T1000 (cell line): Measurements from ENCODE around the gene RIGI.
"Not testable (repeated sequence)": the region's sequence is repeated elsewhere in the genome, so short reads cannot be mapped to it uniquely, and the experiment has no call there.

ENCODE experiments used
- DNase-seq: peaks from one replicate; lab custom pipeline; 2025; ENCODE audit warnings: mixed read lengths; lab: John Stamatoyannopoulos, UW

The RIGI gene

GRCh38 chr9:32526707-32527048 lies 682 bp upstream of the RIGI start:
- DNase-seq, result no peak

- no peak for DNase-seq
Observed at GRCh38 chr9:32525709-32526030, 326 bp downstream of the RIGI start.

GRCh38 chr9:32524892-32525708 lies 896 bp downstream of the RIGI start:
- DNase-seq, result no peak

GRCh38 chr9:32524558-32524891 lies 1.5 kb downstream of the RIGI start:
- not testable (repeated sequence) for DNase-seq

GRCh38 chr9:32523910-32524309 lies 2.1 kb downstream of the RIGI start:
- DNase-seq, result no peak

GRCh38 chr9:32518276-32518675 lies 7.7 kb downstream of the RIGI start:
- DNase-seq, result no peak

GRCh38 chr9:32516241-32516640 lies 9.8 kb downstream of the RIGI start:
- no peak for DNase-seq

GRCh38 chr9:32508728-32509127 lies 17.3 kb downstream of the RIGI start:
- no peak for DNase-seq

GRCh38 chr9:32503008-32503407 lies 23.0 kb downstream of the RIGI start:
- no peak for DNase-seq

- no peak for DNase-seq
Observed at GRCh38 chr9:32502464-32502863, 23.5 kb downstream of the RIGI start.

- DNase-seq, result no peak
Observed at GRCh38 chr9:32501868-32502267, 24.1 kb downstream of the RIGI start.

- no peak for DNase-seq
Observed at GRCh38 chr9:32500768-32501167, 25.2 kb downstream of the RIGI start.

GRCh38 chr9:32497921-32498320 lies 28.1 kb downstream of the RIGI start:
- no peak for DNase-seq

GRCh38 chr9:32490601-32491000 lies 35.4 kb downstream of the RIGI start:
- DNase-seq, result no peak

GRCh38 chr9:32487981-32488380 lies 38.0 kb downstream of the RIGI start:
- DNase-seq, result no peak

GRCh38 chr9:32486839-32487562 lies 39.0 kb downstream of the RIGI start:
- no peak for DNase-seq

GRCh38 chr9:32483343-32483742 lies 42.7 kb downstream of the RIGI start:
- DNase-seq, result no peak
